HG03139 (cell line): Measurements from ENCODE around the gene GCNT1.
"Not testable (repeated sequence)": the region's sequence is repeated elsewhere in the genome, so short reads cannot be mapped to it uniquely, and the experiment has no call there.

Source experiments
- ATAC-seq: cut with Tn5 transposase; IDR thresholded peaks from one replicate; pipeline ENCODE4 v1.9.1; 2021; ENCODE audit not compliant: unreplicated experiment

Gene GCNT1

DNA sequence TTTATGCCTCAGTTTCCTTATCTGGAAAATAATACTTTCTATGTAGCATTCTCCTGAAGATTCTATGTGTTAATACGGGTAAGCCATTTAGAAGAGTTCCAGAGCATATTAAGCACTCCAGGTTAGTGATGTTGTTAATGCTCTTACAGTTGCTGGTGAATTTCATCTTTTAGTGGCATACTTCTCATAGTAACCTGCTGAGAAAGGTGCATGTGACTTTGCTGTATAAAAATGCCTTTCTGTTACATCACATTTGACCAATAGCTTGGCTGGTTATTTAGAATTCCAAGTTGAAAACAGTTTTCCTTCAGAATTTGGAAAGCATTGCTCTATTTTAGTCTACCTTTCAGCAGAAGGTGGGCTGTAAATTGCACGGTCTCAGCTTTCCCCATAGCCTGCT lies 27.2 kb downstream of the GCNT1 start:
- ATAC-seq = no peak

DNA sequence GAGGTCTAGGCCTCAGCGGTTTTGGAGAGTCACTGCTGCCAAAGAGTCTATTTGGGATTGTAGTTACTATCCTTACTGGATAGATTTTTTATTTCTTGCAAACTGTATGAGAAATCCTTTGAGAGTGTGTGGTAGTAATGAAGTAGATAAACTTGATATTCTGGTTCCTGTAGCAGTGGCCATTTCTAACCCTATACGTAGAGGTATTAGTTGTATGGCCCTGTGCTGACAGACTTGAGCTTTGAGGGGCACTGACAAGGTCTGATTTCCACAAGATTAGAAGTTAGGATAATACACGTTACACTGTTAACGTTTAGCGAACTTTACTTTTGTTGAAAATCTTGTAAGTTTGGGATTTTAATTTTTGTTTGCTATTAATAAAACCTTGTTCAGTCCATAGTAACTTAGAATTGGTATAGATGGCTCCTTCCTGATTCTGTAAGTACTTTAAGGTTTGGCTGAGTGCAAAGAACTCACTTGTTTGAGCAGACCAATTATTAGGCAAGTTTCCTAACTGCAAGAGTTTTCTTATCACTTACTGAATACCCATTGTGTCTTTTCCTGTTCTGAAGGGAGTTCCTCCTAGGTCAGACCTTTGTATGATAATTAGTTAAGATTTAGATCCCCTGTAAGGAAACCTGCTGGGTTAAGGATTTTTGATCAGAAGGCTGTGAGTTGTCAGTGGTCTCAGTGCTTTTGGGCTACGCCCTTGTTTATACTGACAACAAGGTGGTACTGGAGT lies 31.4 kb downstream of the GCNT1 start:
- ATAC-seq = no peak

DNA sequence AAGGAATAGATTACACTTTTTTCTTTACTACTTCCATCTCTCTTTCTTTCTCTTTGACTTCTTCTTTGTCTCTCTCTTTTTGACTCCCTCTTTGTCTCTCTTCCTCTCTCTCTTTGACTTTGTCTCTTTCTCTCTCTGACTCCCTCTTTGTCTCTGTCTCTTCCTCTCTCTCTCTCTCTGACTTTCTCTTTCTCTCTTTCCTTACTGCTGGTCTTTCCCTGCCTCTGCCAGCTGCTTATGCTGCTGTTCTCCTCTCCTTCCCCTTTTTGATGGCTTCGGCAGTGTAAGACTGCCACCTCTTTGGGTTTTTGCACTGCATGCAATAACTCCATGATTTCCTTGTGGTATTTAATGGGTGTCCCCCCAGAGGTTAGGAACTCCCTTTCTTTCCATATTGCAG lies 32.1 kb downstream of the GCNT1 start:
- ATAC-seq = not testable (repeated sequence)

DNA sequence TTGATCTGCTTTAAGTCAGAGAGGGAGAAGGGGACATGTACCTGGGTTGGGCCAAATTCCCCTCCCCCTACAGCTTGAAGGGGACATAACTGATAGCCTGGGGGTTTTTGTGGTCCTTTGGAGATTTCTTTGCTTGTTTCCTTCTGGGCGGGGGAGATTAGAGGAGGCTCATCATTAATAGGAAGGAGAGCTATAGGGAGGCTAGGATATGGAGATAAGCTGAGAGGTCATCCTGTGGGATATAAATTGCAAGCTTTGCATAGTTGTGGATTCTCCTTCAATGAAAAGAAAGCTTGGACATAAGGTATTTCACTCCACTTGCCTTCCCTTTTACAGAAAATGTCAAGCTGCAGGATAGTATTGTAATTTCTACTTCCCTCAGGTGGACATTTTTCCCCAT lies 34.5 kb downstream of the GCNT1 start:
- ATAC-seq = not testable (repeated sequence)

DNA sequence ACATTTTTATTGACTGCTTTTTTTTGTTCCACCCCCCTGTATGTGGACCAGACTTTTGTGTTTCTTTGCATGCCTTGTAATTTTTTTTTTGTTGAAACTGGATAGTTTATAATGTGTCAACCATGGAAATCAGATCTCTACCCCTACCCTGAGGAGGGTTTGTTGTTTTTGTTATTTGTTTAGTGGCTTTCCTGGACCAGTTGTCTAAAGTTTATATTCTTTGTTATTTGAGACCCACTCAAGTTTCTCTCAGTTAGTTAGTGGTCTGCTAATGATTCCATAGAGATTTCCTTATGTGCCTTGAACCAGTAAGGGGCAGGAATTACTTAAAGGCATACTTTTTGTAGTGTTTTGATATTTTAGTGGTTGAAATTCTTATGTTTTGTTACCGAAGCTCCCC lies 41.1 kb downstream of the GCNT1 start:
- no peak for ATAC-seq

DNA sequence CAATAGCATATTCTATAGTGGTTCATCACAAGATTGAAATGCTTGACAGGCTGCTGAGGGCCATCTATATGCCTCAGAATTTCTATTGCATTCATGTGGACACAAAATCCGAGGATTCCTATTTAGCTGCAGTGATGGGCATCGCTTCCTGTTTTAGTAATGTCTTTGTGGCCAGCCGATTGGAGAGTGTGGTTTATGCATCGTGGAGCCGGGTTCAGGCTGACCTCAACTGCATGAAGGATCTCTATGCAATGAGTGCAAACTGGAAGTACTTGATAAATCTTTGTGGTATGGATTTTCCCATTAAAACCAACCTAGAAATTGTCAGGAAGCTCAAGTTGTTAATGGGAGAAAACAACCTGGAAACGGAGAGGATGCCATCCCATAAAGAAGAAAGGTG lies 43.8 kb downstream of the GCNT1 start:
- no peak for ATAC-seq

DNA sequence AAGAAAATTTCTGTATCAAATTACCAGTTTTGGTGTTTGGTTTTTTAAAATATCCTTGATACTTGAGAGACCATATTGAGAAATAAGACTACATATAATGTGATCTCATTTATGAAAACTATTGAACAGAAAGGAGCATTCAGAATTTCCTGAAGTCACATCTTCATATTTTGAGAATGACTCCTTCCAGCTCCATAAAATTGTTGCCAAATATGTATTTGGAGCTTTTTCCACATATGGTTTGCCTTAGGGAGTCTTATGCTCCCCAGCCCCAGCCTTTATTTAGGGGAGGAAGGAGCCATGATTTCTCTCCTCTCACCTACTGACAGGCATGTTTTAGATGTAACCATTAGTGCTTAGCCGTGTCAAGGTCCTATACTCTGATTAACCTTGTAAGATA lies 51.1 kb downstream of the GCNT1 start:
- no peak for ATAC-seq

DNA sequence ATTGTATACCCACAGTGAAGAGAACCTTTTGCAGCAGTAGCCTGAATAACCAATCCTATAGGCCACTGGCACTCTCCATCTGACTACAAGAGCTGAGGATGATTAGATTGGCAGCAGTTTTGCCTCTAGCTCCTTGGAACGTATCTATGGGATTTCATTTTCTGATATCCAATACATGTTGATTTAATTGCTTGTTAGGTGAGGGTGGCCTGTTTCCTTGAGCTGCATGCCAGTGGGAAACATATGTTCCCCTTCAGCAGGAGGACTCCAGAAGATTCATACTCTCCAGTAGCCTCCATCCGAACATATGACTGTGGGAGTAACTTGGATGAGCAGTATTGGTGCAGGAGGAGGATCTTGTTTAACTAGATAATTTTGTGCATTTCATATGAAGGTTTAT lies 51.5 kb downstream of the GCNT1 start:
- ATAC-seq = no peak

DNA sequence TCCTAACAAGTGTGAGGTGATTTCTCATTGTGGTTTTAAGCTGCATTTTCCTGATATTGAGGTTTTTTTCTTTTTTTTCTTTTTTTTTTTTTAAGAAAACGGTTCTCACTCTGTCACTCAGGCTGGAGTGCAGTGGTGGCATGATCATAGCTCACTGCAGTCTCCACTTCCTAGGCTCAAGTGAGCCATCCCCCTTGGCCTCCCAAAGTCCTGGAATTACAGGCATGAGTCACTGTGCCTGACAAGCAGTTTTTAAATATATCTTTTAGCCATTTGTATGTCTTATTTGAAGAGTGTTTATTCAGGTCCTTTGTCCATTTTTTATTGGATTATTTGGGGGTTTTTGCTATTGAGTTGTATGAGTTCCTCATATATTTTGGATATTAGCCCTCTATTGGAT lies 53.8 kb downstream of the GCNT1 start:
- no peak for ATAC-seq

DNA sequence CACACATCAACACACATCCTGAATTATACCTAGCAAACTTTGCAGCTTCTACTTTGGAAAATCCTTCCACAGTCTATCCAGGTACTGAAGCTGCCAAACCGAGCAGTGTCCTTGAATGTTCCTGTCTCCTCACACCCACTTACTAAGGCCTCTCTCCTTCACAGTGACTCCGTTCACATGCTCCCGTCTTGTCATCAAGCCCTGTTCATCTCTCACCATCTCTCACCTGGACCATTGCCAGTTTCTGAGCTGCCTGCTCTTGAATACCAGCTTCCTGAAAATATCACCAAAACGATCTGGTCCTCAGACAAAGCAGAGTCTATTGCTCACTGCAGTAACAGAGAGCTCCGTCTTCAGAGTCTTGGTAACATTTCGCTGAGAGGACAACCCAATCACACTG lies 57.4 kb downstream of the GCNT1 start:
- ATAC-seq = no peak

DNA sequence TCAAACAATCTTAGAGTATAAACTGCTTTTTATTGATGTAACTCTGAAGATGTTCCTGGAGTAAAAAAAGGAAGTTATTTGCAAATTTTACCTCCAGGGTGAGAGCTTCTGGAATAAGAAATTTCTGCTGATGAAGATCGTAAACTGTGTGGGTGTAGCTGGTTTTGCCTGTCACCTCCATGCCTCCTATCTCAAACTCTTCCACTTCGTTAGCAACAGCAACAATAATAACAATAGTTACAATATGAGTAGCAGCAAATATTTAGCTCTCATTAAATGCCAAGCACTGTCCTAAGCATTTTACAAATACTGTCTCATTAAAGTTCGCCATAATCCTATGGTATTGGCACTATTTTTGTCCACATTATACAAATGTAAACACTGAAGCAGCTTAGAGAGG lies 57.9 kb downstream of the GCNT1 start:
- no peak for ATAC-seq

DNA sequence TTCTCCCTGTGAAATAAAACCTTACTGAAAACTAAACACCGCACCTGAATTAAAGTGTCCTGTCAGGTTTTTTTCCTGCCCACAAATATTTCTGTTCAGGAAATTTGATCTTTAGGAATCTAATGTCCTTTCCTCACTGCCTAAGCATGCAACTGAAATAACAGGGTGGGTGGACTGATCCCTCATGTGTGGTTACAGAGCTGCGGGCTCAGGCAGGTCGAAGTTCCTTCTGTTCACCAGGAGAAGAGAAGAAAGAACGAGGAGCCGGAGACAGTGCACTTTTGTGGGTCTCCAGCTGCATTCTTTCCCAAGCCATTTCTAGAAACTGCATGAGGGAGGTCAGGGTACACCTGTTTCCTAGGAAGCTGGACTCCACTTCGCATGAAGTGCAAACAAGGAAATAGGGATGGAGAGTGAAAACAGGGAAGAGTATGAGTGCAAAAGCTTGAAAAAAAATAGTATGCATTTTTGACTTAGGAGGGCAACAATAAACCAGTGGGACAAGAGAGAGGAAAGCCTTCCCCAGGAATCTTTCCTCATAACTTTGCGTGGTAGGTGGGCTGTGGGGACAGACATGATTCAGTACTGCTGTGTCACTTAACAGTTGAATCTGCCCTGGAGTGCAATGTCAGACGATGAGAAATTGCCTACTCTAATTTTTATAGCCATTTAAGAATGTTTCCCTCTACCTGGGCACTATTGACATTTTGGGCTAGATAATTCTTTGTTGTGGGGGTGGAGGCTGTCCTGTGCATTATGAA lies 60.3 kb downstream of the GCNT1 start:
- ATAC-seq = no peak

DNA sequence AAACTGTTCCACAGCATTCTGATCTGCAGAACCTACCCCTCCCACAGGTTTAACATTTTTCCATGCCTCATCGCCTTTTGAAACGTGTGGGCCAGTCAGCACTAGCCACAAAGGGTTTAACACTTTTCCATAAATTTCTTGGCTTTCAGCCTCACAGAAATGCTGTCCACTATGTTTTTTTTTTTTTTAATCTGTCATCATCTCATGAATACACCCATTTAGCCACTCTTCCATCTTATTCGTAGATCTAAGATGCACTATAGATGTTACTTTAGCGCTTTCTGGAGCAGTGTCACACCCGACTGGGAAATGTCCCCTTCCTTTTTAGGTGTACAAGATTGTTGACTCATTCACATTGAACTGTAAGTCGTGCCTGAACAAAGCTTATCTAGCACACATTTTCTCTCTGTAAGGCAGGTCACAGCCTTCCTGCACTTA lies 62.3 kb downstream of the GCNT1 start:
- no peak for ATAC-seq

DNA sequence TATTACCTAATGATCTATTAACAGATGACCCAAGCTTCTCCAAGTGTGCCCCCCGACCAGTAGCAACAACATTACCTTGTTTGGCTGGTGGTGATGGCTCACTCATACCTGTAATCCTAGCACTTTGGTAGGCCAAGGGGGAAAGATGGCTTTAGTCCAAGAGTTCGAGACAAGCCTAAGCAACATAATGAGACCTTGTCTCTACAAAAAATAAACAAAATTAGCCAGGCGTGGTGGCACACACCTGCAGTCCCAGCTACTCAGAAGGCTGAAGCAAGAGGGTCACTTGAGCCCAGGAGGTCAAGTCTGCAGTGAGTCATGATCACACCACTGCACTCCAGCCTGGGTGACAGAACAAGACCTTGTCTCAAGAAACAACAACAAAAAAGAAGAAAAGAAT lies 62.9 kb downstream of the GCNT1 start:
- no peak for ATAC-seq

DNA sequence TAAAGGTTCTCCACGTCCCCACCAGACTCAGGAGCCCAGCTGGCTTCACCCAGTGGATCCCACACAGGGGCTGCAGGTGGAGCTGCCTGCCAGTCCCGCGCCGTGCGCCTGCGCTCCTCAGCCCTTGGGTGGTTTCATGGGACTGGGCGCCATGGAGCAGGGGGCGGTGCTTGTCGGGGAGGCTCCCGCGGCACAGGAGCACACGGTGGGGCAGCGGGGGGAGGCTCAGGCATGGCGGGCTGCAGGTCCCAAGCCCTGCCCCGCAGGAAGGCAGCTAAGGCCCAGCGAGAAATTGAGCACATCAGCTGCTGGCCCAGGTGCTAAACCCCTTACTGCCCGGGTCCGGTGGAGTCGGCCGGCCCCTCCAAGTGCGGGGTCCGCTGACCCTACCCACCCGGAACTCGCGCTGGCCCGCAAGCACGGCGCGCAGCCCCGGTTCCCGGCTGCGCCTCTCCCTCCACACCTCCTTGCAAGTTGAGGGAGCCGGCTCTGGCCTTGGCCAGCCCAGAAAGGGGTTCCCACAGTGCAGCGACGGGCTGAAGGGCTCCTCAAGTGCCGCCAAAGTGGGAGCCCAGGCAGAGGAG lies 64.7 kb downstream of the GCNT1 start:
- ATAC-seq = not testable (repeated sequence)

DNA sequence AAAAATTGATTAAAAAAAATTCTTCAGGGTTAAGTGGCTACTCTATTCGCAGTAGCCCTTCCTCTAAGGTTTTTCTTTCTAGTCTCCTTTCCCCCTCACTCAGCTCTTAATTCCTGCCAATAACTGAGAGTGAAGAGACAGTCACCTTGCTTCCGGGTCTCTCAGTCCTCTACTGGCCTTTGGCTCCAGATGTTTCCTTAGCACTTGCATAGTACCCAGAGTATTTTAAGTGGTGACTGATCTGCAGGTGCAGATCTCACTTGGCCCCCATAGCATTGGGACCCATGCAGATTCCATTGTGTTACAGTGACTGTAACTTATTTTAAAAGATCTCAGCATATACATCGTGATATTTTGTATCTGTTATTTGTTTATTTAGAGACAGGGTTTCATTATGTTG lies 66.2 kb downstream of the GCNT1 start:
- ATAC-seq = no peak

DNA sequence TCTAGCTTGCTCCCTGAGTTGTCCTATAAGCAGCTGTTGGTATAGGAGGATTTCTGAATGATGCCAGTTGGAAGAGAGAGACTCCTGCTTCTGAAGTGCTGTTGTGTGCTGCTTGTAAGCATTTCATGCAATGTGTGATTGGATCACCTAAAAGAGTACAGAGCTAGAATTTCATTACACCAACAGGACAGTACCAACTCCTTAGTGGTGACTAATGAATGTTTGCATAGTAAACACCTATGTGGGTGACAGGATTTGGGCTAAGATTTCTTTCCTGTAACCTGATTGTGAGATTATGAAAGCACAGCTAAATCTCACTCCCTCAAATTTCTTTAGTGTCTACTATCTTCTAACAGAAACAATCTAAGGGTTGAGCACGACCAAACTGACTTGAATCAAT lies 67.0 kb downstream of the GCNT1 start:
- no peak for ATAC-seq

DNA sequence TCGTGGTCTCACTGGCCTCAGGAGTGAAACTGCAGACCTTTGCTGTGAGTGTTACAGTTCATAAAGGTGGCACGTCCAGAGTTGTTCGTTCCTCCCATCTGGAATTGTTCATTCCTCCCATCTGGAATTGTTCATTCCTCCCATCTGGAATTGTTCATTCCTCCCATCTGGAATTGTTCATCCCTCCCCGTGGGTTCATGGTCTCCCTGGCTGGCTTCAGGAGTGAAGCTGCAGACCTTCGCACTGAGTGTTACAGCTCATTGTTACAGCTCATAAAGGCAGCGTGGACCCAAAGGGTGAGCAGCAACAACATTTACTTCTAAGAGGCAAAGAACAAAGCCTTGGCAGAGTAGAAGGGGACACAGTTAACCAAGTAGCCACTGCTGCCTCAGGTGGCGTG lies 69.1 kb downstream of the GCNT1 start:
- ATAC-seq = no peak

DNA sequence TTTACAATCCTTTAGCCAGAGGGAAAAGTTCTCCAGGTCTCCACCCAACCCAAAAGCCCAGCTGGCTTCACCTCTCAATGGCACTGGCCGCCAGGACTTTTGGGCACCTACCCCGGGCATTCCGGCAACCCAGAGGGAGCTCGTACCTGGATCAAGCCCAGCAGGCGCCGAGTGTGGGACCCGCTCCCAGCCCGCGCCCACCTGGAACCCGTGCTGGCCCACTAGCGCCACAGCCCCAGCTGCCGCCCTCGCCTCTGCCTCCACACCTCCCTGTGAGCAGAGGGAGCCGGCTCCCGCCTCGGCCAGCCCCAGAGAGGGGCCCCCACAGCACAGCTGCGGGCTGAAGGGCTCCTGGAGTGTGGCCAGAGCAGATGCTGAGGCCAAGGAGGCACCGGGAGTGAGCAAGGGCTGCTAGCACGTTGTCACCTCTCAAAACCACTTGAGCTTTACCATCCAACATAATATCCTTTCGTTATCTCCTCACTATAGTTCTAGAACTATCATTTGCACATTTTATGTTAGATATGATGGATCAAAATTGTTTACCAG lies 69.7 kb downstream of the GCNT1 start:
- ATAC-seq = no peak

DNA sequence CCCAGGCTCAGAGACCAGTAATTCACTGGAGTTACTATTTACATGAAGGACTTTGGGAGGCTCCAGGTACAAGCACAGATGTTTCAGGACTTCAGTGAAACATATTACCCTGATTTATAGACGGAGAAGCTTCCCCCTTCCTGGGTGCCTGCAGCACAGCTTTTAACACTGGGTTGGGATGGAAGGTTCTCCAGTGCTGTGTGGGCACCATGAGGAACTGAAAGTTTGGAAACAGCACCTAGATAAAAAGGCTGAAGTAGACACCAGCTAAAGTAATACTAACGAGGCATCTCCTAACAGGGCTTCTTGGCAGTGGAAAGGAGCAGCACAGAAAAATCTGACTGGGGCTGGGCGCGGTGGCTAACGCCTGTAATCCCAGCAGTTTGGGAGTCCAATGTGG lies 70.7 kb downstream of the GCNT1 start:
- ATAC-seq = no peak

DNA sequence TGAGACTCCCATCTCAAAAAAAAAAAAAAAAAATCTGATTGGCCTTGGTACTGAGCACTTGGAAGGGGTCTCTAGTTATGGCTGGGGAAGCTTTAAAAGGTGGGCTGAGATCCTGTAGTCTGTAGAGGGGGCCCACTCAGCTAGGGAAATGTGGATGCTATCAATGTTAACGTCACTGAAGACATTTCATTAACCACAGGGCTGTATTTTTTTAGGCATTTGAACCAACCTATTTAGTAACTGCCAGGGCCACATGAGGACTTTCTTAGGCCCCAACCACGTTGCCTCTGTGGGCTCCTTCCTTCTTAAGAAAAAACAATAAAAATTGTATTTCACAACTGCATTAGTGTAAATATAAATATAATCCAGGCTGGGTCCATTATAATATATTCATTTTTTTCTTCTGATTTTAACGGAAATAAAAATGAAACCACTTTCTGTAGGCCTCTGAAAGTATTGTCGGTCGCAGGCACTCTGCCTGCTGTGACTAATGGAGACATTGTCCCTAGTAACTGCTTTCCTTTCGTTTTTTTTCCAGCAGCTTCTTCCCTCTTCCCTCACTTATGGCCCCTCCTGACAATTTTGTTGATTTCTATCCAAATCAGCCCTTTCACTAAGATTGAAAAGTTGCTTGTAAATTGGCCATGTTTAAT lies 71.6 kb downstream of the GCNT1 start:
- ATAC-seq = no peak
